HCT116 (cell line): ENCODE results near the gene ZFP3. TPM values are rescaled to one million over a fixed set of nuclear protein-coding genes. Genes with fewer than 3 reads are reported as not detected.
"Not testable (repeated sequence)": the region's sequence is repeated elsewhere in the genome, so short reads cannot be mapped to it uniquely, and the experiment has no call there.

ENCODE experiments used
- ATAC-seq: fragments of 200-7000 bp; cut with Tn5 transposase; 2 replicates; pipeline ENCODE4 v1.9.1; 2020; ENCODE audit warnings: mild to moderate bottlenecking, moderate library complexity
- Bru-seq: library from RNA; stranded (reverse); fragments of 400-500 nt; gene quantifications from one replicate; lab custom pipeline; 2021; lab: Mats Ljungman, UMichigan
- BruChase-seq, 2 experiments: library from RNA; stranded (reverse); fragments of 400-500 nt; gene quantifications; one replicate each; lab custom pipeline; 2021; lab: Mats Ljungman, UMichigan
- BruUV-seq: library from RNA; stranded (reverse); fragments of 400-500 nt; replicated peaks from 2 replicates; lab custom pipeline; 2021; lab: Mats Ljungman, UMichigan
- CTCF ChIA-PET: fragments of 300-600 bp; sonication (Branson Sonifier 250); formaldehyde crosslinking; loops from one replicate; lab custom pipeline; 2021; ENCODE audit warnings: antibody characterized with exemption; lab: Charles Lee
- POLR2A ChIA-PET: fragments of 300-600, 350-600 bp; sonication (Branson Sonifier 250); formaldehyde crosslinking; loops from one replicate; lab custom pipeline; 2021; ENCODE audit warnings: antibody characterized with exemption; lab: Charles Lee
- RAD21 ChIA-PET, 2 experiments: fragments of 300-600 bp; sonication (Branson Sonifier 250); formaldehyde crosslinking; loops; one replicate each; lab custom pipeline; 2023; ENCODE audit warnings: low total read pairs in 2 of 2; ENCODE audit not compliant: uncharacterized antibody in 2 of 2, unreplicated experiment in 2 of 2, low non-redundant PET in 1 of 2; lab: Charles Lee
- DNase-seq: peaks from one replicate; pipeline ENCODE4 v3.0.0-alpha.2; 2010; ENCODE audit warnings: low read depth, low spot score
- H2AFZ ChIP-seq: fragments of 200-600 bp; shearing (Covaris generic), sonication (generic); 2 replicates; pipeline ENCODE4 v1.6.1; 2017; ENCODE audit warnings: low read depth, mixed run types, mixed read lengths, antibody characterized with exemption, low read length; ENCODE audit not compliant: poor library complexity, severe bottlenecking
- H3K27ac ChIP-seq: 2 replicates; pipeline ENCODE4 v1.5.1; 2012; ENCODE audit warnings: low read depth, low read length
- H3K27me3 ChIP-seq: fragments of 200-600 bp; sonication (generic); 2 replicates; pipeline ENCODE4 v1.6.1; 2016; ENCODE audit warnings: mixed run types, low read length, mixed read lengths; ENCODE audit not compliant: insufficient read depth
- H3K36me3 ChIP-seq, 2 experiments: fragments of 200-500 bp in 1 of 2; fragments of 200-600 bp in 1 of 2; sonication (Bioruptor generic) in 1 of 2; sonication (generic) in 1 of 2; 2 replicates each; pipeline versions ENCODE4 v1.5.1 to v1.6.1; 2014 to 2016; ENCODE audit warnings: low read length in 2 of 2, inconsistent platforms in 1 of 2, mixed read lengths in 1 of 2, mixed run types in 1 of 2; ENCODE audit not compliant: insufficient read depth in 2 of 2, control insufficient read depth in 1 of 2
- H3K4me1 ChIP-seq, 2 experiments: fragments of 200-600 bp in 1 of 2; sonication (generic) in 1 of 2; 2 replicates each; pipeline versions ENCODE4 v1.5.1 to v1.6.1; 2012 to 2017; ENCODE audit warnings: low read length in 2 of 2, inconsistent platforms in 1 of 2, mild to moderate bottlenecking in 1 of 2, mixed read lengths in 1 of 2, mixed run types in 1 of 2, moderate library complexity in 1 of 2; ENCODE audit not compliant: insufficient read depth in 2 of 2, control insufficient read depth in 1 of 2
- H3K4me2 ChIP-seq: fragments of 200-600 bp; sonication (generic); 2 replicates; pipeline ENCODE4 v1.6.1; 2017; ENCODE audit warnings: mixed run types, low read length, mixed read lengths
- H3K4me3 ChIP-seq, 2 experiments: fragments of 200-600 bp in 1 of 2; sonication (generic) in 1 of 2; replicated peaks in 1 of 2; 2 replicates each; pipeline ENCODE4 v1.5.1; 2011 to 2016; ENCODE audit warnings: low read length in 2 of 2, control low read depth in 1 of 2, low read depth in 1 of 2, mild to moderate bottlenecking in 1 of 2, mixed read lengths in 1 of 2, mixed run types in 1 of 2
- H3K79me2 ChIP-seq: fragments of 200-600 bp; sonication (generic); 2 replicates; pipeline ENCODE4 v1.6.1; 2017; ENCODE audit warnings: mild to moderate bottlenecking, mixed run types, low read length, moderate library complexity, mixed read lengths; ENCODE audit not compliant: insufficient read depth
- H3K9ac ChIP-seq: fragments of 200-600 bp; sonication (generic); 2 replicates; pipeline ENCODE4 v1.6.1; 2016; ENCODE audit warnings: low read length, mixed read lengths
- H3K9me2 ChIP-seq: fragments of 200-600 bp; sonication (generic), shearing (Covaris generic); 2 replicates; pipeline ENCODE4 v1.6.1; 2017; ENCODE audit warnings: mixed run types, mild to moderate bottlenecking, moderate library complexity; ENCODE audit not compliant: insufficient read depth
- H3K9me3 ChIP-seq, 2 experiments: fragments of 200-500 bp in 1 of 2; fragments of 200-600 bp in 1 of 2; sonication (Bioruptor generic) in 1 of 2; sonication (generic) in 1 of 2; 2 replicates each; pipeline ENCODE4 v1.6.1; 2014 to 2017; ENCODE audit warnings: low read length in 2 of 2, mixed read lengths in 2 of 2, inconsistent platforms in 1 of 2, low read depth in 1 of 2, mild to moderate bottlenecking in 1 of 2, mixed run types in 1 of 2, moderate library complexity in 1 of 2; ENCODE audit not compliant: control insufficient read depth in 1 of 2, insufficient read depth in 1 of 2
- H4K20me1 ChIP-seq: fragments of 200-600 bp; sonication (generic), shearing (Covaris generic); 2 replicates; pipeline ENCODE4 v1.6.1; 2017; ENCODE audit warnings: mixed run types, mild to moderate bottlenecking, moderate library complexity; ENCODE audit not compliant: insufficient read depth
- EZH2phosphoT487 ChIP-seq: fragments of 200-600 bp; IDR thresholded peaks from 2 replicates; pipeline ENCODE4 v1.6.1; 2018; ENCODE audit warnings: antibody characterized with exemption, borderline replicate concordance
- JUND ChIP-seq: IDR thresholded peaks from 2 replicates; pipeline ENCODE4 v1.6.1; 2012
- MAX ChIP-seq: IDR thresholded peaks from 2 replicates; pipeline ENCODE4 v1.6.1; 2012
- SP1 ChIP-seq: IDR thresholded peaks from 2 replicates; pipeline ENCODE4 v1.6.1; 2012; ENCODE audit warnings: low read depth
- intact Hi-C: fragments of 100-400 bp; cut with micrococcal nuclease; formaldehyde crosslinking; loops from 2 replicates; pipeline ENCODE4 v1.10.0; 2022
- long read RNA-seq: library from polyadenylated mRNA; unstranded; transcript quantifications from one replicate; pipeline ENCODE4 v2.0.0, GENCODE V29; 2021; ENCODE audit not compliant: unreplicated experiment
- polyA plus RNA-seq: library from polyadenylated mRNA; unstranded; fragments of >200 nt; gene quantifications from 2 replicates; pipeline ENCODE4 v1.2.1, GENCODE V29; 2012; ENCODE audit warnings: missing spikeins
- total RNA-seq: library from RNA; stranded (reverse); gene quantifications from one replicate; pipeline ENCODE4 v1.2.1, GENCODE V29; 2021; ENCODE audit not compliant: unreplicated experiment
- TF ChIP-seq, protein P1 (sequence below): IDR thresholded peaks from 2 replicates; pipeline ENCODE4 v1.6.1; 2012

Gene ZFP3
- total RNA-seq (0.05 TPM), Bru-seq, nascent RNA (percentile 11 among the genes with signal in this experiment), BruChase-seq, experiment 1, labeled RNA remaining after a 6-hour chase (percentile 15 among the genes with signal in this experiment), BruChase-seq, experiment 2, labeled RNA remaining after a 2-hour chase (percentile 18 among the genes with signal in this experiment)
- 0.03 TPM in 1 of 2 replicates, not detected in the other for polyA plus RNA-seq
- long read RNA-seq, result 0 reads

DNA sequence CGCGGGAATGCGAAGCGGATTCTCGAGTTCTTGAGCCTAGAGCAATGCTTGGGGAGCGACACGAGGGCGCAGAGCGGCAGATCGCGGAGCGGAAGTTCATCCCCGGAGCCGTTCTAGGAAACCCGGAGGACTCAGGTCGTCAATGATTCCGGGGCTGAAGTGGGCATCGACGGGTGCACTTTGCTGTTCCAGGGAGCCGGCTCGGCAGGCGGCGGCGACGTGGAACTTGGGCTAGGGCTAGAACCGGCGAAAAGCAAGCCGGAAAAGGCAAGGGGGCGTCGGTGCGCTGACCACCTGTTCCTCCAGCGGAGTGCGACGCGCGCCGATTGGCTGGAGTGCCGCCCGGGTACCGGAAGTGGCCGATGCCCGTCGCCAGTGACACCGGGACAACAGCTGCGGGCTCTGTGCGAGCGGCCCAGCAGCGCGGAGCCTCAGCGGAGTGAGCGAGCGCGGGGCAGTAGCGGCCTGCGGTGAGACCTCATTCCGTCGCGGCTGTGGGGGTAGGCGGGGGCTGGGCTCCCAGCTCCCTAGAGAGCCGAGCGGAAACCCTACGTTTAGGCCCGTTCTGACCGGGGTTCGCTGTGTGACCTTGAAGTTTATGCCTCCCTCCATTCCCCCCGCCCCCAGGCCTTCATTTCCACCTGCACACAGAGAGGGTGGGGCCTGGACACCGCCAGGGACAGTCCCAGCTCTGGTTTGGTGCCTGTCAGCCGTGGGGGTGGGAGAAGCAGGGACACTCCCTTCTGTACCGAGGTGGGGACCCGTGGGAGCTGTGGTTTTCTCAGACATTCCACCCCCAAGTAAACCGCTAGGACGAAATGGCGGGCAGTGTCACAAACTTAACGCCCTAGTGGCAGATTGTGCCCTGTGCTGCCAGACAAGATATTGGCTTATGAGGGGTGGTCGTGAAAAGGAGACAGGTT, at the start of gene ZFP3:
ZFP3 (plus strand) TSS at position 362 of the 923 bp plus-strand sequence. CDS start 13,038 bp downstream, outside the sequence.
- Histone ChIP-seq H3K9ac (no peak within 1 kb of the TSS), H2AFZ (no peak within 1 kb of the TSS), H3K27ac (no peak within 1 kb of the TSS), H3K4me2 (no peak within 1 kb of the TSS), H3K9me3 (no peaks in the 10 kb centered on the region), H3K79me2 (no peaks in the 10 kb centered on the region), H3K27me3 (no peaks in the 10 kb centered on the region), H4K20me1 (no peaks in the 10 kb centered on the region), H3K36me3 (no peaks in the 10 kb centered on the region), H3K4me1 (no peaks in the 10 kb centered on the region), H3K9me2 (no peaks in the 10 kb centered on the region), H3K4me3 (no peak within 1 kb of the TSS)
- intact Hi-C loops, result no loop called here
- ATAC-seq (no peak), DNase-seq (no peak)
- ChIA-PET RAD21 (no interaction called here), CTCF (no interaction called here), POLR2A (no interaction called here)
- TF ChIP-seq SP1 (no peak), EZH2phosphoT487 (no peak), MAX (no peak), JUND (no peak)
- TF ChIP-seq, protein P1, sequence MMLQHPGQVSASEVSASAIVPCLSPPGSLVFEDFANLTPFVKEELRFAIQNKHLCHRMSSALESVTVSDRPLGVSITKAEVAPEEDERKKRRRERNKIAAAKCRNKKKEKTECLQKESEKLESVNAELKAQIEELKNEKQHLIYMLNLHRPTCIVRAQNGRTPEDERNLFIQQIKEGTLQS, result no peak
- BruUV-seq, result no TSS peak

- H3K9ac ChIP-seq, intact Hi-C loops, H3K27me3 ChIP-seq, POLR2A ChIA-PET, H2AFZ ChIP-seq, H3K4me2 ChIP-seq, H3K9me3 ChIP-seq, H3K36me3 ChIP-seq, H3K79me2 ChIP-seq, H3K4me3 ChIP-seq, ATAC-seq, DNase-seq, BruUV-seq, H3K27ac ChIP-seq, H3K9me2 ChIP-seq, H4K20me1 ChIP-seq, RAD21 ChIA-PET: not testable (repeated sequence)
- CTCF ChIA-PET, result interaction anchor here (0.6 to 1.2 kb wide), 3 partner anchors 32 to 913 kb away, joined by 3 to 4 read pairs (median 3); no protein-coding TSS in a partner anchor
- peaks cover 3 to 11% of the 10 kb centered on the region in 2 experiments; a peak in 3 of 4 replicates for H3K4me1 ChIP-seq
These were observed 48.1 kb upstream of the ZFP3 start for GRCh38 chr17:5030168-5030567.
